GM21786 (cell line): Measurements from ENCODE around the gene ARL13B.
"Not testable (repeated sequence)": the region's sequence is repeated elsewhere in the genome, so short reads cannot be mapped to it uniquely, and the experiment has no call there.

Experiments
- ATAC-seq: cut with Tn5 transposase; IDR thresholded peaks from one replicate; pipeline ENCODE4 v1.9.1; 2021; ENCODE audit not compliant: unreplicated experiment

ARL13B gene

DNA sequence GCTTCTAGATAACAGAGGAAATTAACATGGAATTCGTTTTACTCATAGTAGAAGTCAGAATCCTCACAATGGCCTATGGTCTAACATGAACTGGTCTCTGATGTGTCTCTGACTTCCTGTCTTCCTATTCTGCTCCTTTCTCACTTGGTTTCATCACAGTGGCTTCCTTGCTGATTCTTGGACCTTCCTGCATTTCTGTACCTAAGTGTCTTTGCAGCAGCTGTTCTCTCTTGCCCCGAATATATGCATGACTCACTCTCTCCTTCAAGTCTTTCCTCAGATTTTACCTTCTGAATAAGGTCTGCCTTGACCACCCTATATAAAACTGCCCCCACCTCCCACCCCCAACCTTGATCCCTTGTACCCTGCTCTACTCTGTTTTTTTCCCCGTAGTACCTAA is 14.1 kb downstream of the ARL13B start:
- no peak for ATAC-seq

DNA sequence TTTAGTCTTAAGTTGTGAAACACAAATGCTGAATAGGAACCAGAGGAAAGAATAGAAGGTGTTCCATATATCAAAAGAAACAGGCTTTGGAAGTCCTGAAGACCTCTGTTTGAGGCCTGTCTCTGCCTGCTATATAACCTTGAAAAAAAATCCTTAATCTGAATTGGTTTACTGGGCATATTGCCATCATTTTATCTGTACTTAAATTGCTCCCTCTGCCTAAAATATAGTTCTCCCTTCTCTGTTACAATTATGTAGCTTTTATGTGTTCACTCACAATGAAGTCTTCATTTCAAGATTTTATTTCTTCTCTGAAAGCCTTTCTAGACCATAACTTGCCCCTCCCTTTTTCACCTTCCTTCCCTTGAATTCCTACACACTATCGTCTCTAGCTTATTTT is 21.2 kb downstream of the ARL13B start:
- no peak for ATAC-seq

DNA sequence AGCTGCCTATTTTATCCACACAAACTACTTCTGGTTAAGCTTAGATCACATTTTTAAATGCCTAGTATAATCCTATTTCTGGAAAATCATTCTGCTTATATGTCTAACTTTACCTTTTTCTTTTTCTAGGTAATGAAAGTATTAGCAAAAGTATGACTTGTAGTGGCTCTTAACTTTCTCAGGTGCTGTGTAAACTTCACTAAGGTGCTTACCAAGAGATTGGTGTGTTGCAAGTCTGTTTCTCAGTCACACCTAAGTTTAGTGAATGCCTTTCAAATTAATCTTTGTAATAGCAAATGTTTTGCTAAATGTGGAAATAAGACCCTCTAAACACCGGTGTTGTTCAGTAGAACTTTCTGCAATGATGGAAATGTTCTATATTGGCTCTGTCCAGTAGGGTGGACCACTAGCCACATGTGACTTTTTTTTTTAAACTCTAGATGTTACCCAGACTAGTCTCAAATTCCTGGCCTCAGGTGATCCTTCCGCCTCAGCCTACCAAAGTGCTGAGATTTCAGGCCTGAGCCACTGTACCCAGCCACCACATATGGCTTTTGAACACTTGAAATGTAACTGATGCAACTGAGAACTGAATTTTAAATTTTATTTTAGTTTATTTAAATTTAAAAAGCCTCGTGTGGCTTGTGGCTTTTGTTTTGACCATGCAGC is 22.0 kb downstream of the ARL13B start:
- no peak for ATAC-seq

DNA sequence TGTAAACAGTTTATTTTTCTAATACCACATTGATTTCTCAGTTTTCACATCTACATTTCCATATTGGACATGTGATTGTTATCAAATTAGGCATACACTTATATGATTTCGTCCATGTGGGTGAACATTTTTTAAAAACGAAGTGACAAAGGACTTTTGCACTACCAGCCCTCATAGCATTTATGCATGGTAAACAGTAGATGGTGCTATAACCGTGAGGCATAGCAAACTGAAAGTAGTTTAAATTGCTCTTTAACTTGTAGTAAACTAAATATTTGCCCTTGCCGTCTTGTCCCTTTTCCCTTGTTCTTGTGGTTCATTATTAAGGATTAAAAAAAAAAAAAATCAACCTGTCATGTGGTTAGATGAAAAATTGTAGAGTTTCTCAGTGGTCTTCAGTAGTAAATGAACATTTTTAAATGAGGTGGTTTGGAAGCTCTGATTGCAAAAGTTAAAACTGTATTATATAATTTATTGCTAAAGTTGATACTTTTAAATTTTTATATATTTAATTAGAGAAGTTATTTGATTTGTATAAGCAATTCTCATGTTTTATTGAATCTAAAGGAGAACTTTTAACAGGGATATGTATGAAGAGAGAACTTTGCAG is 24.5 kb downstream of the ARL13B start:
- peak; percentile 97 for ATAC-seq

DNA sequence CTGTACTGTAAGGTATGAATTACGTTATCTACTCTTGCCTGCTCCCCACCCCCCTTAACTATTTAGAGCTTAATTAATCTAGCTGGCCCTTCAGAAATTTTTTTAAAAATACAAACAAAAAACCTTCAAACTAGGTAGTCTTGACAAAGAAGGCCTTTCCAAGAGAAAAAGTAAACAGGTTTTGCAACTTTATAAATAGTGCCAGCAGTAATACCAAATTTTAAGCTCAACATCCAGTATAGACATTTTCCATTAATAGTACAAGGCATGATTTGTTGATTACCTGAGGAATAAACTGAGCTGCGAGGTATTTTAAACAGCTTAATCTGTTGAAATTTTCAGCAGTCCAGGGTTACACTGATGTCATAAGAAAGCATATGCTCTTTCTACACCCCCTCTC is 28.3 kb downstream of the ARL13B start:
- ATAC-seq: no peak

DNA sequence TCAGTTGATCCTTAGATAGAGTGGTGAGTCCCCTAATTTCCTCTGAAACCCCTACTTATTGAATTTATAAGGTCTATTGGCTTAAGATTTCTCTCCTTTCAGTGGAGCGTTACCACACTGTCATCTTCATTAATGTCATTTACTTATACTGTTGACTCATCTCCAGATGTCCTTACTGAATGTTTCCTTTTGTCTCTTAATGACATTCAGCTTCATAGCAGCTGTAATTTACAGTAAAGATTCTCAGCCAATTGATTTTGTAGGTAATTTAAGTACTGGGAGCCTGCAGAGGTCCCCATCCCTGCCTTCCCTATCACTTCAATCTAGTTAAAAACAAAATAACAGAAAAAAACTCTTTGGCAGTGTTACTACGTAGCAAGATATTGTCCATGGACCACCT is 29.7 kb downstream of the ARL13B start:
- ATAC-seq: no peak

DNA sequence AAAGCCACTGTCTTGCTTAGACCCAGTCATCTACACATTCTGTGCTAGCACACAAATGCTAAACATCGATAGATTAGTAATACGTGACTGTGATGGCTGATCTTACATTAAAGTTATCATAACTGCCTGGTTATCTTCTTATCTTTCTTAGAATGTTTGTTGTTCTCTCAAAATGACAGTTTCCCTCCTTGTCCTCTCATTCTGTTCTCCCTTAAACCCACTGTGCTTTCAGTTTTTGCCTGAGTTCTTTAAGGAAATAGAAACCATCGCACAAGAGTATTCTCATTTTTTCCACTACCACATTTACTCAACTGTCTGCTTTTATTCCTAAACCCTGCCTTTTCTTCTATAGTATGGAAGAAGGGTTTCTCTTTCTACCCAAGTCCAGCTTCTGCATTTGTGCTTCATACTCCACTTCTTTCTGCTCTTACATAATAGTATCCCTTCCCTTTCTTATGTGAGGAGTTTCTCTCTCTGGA is 31.3 kb downstream of the ARL13B start:
- ATAC-seq: no peak

DNA sequence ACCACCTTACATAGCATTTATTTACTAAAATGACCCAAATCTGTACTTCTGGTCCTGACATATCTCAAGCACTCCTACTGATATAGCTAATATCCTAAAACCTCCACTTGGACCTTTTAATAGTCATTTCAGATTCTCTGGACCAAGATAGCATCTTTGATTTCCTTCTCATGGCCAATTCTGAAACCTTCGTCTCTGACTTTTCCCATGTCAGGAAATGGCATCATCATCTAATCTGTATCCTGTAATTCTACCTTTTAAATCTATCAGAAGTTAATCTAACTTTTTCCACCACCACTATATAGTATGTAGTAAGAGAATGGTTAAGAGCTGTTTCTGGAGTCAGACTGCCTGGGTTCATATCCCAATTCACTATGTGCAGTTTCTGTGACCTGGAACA is 32.2 kb downstream of the ARL13B start:
- ATAC-seq: no peak

DNA sequence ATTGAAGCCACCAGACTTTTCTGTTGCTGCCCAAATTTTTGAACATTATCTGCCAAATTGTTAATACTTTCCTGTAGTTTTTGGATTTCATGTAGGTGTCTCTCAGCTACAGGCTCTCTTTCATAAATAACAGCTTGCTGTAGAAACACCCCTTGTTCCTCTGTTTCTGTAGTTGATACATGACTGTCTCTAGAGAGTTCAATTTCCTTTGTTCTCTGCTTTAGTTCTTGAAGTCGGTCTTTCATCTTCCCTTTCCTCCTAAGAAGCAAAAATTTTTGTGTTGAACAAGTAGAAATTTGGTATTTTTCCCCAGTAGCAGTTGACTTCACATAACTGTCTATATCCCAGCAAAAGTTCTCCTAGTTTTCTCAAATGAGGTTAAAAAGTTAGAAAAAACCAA is 35.1 kb downstream of the ARL13B start:
- ATAC-seq: no peak

DNA sequence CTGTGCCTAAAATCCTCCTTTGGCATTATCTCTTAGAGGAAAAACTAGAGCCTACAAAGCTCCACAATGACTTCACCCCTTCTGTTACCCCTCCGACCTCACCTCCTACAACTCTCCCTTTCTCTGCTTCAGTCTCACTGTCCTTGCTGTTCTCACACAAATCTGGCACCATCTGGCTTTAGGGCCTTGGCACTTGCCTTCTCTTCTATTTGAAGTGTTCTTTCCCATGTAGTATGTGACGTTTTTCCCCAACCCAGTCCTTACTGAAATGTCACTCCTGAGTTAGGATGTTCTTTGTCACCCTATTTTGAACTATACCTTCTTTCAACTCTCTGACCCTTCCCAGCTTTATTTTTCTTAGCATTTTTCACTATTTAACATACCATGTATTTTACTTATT is 39.7 kb downstream of the ARL13B start:
- ATAC-seq: no peak

DNA sequence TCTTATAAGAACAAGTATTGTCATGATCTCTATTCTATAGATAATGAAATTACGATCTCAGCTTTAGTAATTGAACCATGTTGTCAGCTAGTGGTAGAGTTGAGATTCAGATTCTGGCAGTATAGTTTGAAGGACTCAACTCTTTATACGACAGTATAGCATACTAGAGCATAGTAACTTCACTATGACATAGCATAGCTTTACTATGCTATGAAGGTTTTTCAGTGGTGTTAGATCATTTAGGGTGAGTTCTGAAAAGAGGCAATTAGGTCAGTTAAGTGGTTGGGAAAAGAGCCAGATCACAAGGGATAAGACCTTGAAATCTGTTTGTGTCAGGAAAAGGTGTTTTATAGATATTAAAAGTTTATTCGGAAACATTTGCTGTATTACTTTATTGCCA is 40.3 kb downstream of the ARL13B start:
- ATAC-seq: no peak

DNA sequence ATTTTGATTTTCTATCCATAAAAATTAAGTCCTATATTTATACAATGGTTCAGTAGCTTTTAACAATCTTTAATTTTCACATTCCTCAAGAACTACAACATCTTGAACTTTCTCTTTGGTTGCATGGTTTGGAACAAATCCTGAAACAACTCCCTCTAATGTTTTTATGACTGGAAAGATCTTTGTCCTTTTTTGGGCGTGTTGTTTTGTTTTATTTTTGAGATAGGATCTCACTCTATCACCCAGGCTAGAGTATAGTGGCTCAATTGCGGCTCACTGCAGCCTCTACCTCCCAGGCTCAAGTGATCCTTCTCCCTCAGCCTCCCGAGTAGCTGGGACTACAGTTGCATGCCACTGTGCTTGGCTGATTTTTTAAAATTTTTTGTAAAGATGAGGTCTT is 44.4 kb downstream of the ARL13B start:
- no peak for ATAC-seq

DNA sequence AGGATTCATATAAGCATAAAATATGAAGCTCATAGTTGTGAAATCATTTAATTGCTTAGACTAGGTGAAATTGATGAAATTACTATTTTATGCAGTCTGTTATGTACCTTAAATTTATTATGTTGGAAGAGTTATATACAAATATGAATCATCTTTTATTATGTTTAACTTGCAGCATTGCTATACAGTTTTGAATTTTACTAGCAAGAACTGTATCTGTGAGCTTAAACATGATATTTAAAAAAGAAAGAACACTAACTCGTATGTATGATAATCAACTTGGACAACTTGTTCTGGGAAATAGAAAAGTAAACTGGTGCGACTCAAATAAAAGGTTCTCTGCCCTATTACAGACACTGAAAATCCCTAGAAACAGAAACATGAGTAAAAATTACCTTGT is 46.7 kb downstream of the ARL13B start:
- ATAC-seq: no peak

DNA sequence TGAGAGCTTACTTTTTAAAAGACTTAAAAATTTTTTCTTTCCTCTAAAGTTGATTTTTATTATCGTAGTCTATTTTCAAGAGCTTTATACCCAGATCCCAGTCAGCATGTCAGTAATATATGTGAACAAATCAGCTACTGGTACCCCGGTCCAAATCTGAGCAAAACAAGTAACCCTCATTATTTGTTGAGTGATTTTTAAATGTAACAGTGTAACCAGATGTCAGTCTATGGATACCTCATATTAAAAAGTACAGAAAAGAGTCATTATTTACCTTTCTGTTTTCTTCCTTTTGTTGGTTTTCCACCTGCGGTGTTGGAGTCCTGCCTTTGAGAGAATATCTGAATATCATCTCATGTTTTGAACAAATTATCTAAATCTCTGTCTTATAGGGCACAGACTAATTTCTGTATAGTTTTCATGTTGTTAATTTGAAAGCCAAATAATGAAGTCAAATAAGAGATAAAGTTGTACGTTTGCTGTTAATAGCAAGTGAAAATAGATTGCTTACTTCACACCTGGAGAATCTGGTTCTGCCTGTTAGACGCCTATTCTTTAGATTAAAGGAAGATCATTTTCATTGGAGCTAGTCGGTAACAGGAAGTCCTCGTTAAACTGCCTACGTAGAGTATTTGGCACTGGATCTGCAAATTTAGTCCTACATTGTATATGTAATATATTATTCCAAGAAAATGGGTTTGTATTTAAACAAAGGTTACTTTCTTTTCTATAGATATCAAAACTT is 48.3 kb downstream of the ARL13B start, which contains the start of gene STX19:
Gene STX19, minus strand, starts transcription at position 505 of the 745 bp plus-strand sequence. CDS start 13,328 bp downstream, outside the sequence.
- ATAC-seq: no peak

DNA sequence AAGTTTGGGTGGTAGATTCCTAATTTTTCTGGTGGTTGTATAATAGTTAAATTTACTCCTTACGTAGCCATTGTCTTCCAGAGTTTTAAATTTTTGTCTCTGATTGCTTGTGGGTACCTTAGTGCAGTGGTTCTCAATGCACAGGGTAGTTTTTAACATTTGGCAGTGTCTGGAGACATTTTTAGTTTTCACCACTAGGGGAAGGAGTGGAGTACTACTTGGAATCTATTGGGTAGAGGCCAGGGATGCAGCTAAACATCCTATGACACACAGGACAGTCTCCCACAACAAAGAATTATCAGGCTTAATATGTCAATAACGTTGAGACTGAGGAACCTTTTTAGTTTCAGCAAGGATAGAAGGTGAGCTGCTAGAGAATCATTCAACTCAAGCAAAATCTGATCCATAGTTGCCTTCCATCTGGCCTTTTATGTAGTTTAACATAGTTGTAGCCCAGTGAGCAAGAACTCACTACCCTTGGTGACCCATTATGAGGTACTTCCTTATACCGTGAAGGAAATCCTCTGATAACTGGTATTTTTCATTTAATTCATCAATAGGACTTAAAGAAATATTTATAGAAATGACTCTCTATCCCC is 57.1 kb downstream of the ARL13B start:
- peak; percentile 80 for ATAC-seq

DNA sequence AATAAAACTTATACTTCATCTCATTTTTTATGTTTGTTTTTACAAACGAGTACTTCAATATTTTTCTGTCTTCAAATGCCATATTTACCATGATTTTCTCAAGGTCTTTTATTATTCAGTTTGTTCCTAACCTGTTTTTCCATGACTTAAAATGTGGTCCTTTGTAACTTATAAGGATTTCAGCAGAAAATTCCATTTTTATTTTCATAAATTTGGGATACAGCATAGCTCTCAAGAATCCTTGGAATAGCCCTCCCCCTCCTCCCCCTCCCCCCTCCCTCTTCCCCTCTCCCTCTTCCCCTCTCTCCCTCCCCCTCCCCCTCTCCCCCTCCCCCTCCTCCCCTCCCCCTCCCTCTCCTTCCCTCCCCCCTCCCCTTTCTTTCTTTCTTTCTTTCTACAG is 63.3 kb downstream of the ARL13B start:
- no peak for ATAC-seq

DNA sequence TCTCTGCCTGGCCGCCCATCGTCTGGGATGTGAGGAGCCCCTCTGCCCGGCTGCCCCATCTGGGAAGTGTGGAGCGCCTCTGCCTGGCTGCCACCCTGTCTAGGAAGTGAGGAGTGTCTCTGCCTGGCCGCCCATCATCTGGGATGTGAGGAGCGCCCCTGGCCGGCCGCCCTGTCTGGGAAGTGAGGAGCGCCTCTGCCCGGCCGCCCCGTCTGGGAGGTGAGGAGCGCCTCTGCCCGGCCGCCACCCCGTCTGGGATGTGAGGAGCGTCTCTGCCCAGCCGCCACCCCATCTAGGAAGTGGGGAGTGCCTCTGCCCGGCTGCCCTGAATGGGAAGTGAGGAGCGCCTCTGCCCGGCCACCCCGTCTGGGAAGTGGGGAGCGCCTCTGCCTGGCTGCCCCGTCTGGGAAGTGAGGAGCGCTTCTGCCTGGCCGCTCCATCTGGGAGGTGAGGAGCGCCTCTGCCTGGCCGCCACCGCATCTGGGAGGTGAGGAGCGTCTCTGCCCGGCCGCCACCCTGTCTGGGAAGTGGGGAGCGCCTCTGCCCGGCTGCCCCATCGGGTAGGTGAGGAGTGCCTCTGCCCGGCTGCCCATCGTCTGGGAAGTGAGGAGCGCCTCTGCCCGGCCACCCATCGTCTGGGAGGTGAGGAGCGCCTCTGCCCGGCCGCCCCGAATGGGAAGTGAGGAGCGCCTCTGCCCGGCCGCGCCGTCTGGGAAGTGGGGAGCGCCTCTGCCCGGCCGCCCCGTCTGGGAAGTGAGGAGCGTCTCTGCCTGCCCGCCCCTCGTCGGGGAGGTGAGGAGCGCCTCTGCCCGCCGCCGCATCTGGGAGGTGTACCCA is 64.4 kb downstream of the ARL13B start:
- not testable (repeated sequence) for ATAC-seq

DNA sequence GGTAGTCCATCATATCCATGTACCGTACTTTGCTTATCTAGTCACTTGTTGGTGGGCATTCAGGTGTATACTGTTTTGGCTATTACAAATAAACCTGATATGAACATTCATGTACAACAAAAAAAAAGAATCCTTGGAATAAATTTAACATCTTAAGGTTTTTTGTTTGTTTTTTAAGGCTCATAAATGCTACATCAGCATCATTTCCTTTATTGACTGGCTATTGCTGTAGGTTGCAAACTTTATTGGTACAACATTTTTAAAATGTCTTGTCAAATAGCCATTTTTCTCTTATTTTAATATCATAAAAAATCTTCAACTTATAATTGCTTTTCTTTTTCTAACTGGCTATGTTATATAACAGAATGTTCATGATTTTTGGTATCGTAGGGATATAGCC is 66.6 kb downstream of the ARL13B start:
- ATAC-seq: no peak

DNA sequence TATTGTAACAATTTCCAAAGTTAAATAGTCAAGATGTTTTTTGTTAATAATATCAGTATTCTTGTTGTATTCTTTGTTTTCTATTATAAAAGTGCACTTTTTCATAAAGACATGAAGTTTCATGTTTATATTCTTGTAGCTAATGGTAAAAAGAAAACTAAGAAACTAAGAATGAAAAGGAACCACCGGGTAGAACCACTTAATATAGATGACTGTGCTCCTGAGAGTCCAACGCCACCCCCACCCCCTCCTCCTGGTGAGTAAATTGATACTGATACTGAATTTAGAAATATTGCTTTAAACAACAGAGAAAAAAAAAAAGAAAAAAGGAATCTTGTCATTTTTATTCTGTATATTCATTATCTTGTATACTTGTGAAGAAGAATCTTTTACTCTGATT is 69.3 kb downstream of the ARL13B start:
- ATAC-seq: no peak

DNA sequence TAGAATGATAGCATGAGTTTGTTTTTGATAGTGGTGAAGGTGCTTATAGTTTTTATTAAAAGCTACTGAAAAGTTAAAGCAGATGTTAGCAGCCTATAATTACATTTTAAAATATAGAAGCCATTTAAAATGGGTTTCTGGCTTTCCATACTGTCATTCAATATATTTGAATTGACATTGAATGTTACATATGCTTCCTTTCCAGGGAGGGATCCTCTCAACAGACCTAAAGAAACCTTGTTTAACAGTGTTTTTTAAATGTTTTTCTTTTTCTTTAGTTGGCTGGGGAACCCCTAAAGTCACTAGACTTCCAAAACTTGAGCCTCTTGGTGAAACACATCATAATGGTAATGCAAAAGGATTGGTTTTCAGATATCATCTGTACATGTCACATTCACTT is 70.6 kb downstream of the ARL13B start:
- ATAC-seq: no peak

DNA sequence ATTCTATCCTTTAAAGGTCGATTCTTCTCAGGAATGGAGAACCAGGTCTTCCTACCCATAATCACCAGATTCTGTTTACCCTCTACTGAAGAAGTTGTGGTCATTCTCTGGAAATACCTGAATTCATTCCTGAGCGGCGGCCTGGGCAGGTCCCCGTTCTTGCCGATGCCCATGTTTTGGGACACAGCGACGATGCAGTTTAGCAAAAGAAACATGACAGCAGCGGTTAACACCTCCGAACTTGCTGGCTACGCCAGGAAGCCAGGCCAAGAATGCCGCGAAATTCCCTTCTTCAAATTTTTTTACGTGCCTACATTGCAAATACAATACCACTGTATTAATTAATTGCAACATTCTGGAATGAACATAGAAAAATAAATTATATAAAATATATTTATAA is 81.3 kb downstream of the ARL13B start:
- ATAC-seq: no peak
